ENCODE results near the gene CTXND2.
"Not testable (repeated sequence)": the region's sequence is repeated elsewhere in the genome, so short reads cannot be mapped to it uniquely, and the experiment has no call there.

The CTXND2 gene

GRCh38 chr1:150893336-150893913, 6.5 kb downstream of the CTXND2 start:
- DNase-seq: no peak

- DNase-seq: no peak
Measured at GRCh38 chr1:150895618-150896017, 8.7 kb downstream of the CTXND2 start.

- not testable (repeated sequence) for DNase-seq
Measured at GRCh38 chr1:150899795-150900194, 12.9 kb downstream of the CTXND2 start.

GRCh38 chr1:150902346-150902745, 15.4 kb downstream of the CTXND2 start:
- DNase-seq: no peak

- DNase-seq: no peak
Measured at GRCh38 chr1:150902751-150903150, 15.8 kb downstream of the CTXND2 start.

GRCh38 chr1:150905301-150905700, 18.4 kb downstream of the CTXND2 start:
- no peak for DNase-seq

GRCh38 chr1:150906329-150906728, 19.4 kb downstream of the CTXND2 start:
- DNase-seq: no peak

GRCh38 chr1:150906813-150907212, 19.9 kb downstream of the CTXND2 start:
- DNase-seq: no peak

GRCh38 chr1:150909585-150910180, 22.7 kb downstream of the CTXND2 start:
- DNase-seq: no peak

GRCh38 chr1:150912623-150913022, 25.7 kb downstream of the CTXND2 start:
- DNase-seq: no peak

- DNase-seq: no peak
Measured at GRCh38 chr1:150917387-150917786, 30.5 kb downstream of the CTXND2 start.

- DNase-seq: peak; percentile 40
Measured at GRCh38 chr1:150922519-150922975, 35.6 kb downstream of the CTXND2 start.

GRCh38 chr1:150925080-150925479, 38.1 kb downstream of the CTXND2 start:
- no peak for DNase-seq

GRCh38 chr1:150926097-150926741, 39.3 kb downstream of the CTXND2 start, which contains the start of gene SETDB1:
Gene SETDB1 (plus strand): TSS chr1:150926363. CDS start chr1:150927715, 1,352 bp downstream.
- peak; percentile 97 for DNase-seq

GRCh38 chr1:150927624-150928023, 40.7 kb downstream of the CTXND2 start:
- no peak for DNase-seq

GRCh38 chr1:150928286-150928685, 41.4 kb downstream of the CTXND2 start:
- DNase-seq: no peak

- not testable (repeated sequence) for DNase-seq
Measured at GRCh38 chr1:150928775-150929174, 41.8 kb downstream of the CTXND2 start.

- DNase-seq: no peak
Measured at GRCh38 chr1:150931773-150932172, 44.8 kb downstream of the CTXND2 start.

- DNase-seq: no peak
Measured at GRCh38 chr1:150944856-150945255, 57.9 kb downstream of the CTXND2 start.

- no peak for DNase-seq
Measured at GRCh38 chr1:150954708-150955107, 67.8 kb downstream of the CTXND2 start.

- DNase-seq: no peak
Measured at GRCh38 chr1:150955280-150955679, 68.3 kb downstream of the CTXND2 start.

- DNase-seq: no peak
Measured at GRCh38 chr1:150957666-150958065, 70.7 kb downstream of the CTXND2 start.

GRCh38 chr1:150960646-150961045, 73.7 kb downstream of the CTXND2 start:
- DNase-seq: no peak

GRCh38 chr1:150961756-150962155, 74.8 kb downstream of the CTXND2 start:
- DNase-seq: no peak
